HG02571 (cell line): Measurements from ENCODE around the gene TRAPPC10.

Experiments
- ATAC-seq: cut with Tn5 transposase; IDR thresholded peaks from one replicate; pipeline ENCODE4 v1.9.1; 2021; ENCODE audit warnings: mild to moderate bottlenecking, moderate library complexity; ENCODE audit not compliant: unreplicated experiment

The TRAPPC10 gene

GRCh38 chr21:43982489-43983078 is 29.5 kb upstream of the TRAPPC10 start:
- no peak for ATAC-seq

DNA sequence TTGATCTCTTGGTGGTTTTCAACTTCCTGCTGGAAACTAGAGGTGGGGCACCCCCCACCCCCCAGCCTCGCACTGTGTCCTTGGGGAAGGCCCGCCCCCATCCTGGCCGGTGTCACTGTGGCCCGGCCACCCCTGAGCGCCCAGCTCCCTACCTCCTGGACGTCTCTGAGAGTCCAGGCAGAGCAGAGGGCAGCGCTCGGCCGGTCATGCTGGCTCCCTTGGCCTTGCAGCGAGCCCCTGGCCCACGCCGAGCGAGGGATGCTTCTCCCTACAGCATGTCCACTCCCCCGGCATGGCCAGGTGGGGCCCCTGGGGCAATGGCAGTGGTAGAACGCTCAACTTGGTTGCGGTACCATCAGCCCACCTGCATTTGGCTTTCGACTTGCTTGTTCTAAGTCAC is 28.7 kb upstream of the TRAPPC10 start:
- no peak for ATAC-seq

DNA sequence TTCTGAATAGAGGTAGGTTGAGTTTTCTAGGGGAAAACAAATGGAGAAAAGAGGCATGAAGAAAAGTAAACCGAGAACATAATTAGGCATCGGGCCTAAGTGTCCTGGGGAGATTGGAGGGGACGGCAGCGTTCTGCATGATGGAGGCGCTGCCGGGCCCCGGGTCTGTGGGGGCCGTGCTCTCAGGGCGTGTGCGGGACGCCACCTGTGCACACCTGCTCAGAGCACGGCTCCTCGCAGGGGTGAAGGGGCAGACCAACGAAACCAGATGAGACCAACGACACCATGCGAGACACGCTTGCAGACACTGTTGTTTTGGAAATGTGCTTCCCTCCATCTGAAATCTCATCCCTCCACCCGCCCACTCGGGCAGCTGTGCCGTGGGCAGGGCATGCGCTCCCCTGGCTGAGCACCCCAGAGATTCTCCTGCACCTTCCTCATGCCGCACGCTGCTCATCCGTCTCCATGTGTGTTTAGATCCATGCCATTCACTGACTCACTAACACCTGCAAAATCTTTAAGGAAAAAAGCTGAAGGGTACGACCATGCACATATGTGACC is 28.2 kb upstream of the TRAPPC10 start:
- no peak for ATAC-seq

DNA sequence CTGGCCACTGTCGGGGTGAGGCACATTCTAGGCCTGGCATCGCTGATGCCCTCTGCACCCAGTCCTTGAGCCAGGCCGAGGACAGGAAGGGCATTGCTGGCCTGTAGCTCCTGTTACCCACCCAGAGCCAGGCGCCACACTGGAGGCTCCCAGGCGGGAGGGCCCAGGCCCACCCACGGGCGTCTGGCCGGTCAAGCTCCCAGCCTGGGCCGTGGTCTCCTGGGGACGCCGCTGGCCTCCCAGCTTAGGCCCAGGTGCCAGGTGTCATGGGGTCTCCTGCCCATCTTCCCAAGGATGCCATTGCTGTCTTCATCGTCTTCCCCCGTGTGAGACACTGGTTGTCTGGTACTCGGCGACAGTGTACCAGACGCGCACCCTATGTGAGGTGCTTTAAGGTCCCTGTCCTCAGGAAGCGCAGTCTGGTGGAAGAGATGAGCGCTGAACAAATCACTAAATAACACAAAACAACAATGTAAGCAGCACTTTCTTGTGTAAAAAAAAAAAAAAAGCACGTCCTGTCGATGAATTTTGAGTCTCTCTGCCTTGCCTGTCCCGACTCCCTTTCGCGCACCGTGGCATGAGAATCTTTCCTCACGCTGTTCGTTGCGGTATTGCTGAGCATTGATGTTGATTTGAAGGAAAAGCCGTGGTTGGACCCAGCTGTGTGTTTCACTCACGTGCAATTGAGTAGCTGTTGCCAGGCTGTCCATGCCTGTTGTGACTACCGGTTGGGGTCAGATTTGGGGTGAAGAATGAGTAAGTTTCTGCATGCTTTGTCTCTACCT is 27.0 kb upstream of the TRAPPC10 start:
- no peak for ATAC-seq

DNA sequence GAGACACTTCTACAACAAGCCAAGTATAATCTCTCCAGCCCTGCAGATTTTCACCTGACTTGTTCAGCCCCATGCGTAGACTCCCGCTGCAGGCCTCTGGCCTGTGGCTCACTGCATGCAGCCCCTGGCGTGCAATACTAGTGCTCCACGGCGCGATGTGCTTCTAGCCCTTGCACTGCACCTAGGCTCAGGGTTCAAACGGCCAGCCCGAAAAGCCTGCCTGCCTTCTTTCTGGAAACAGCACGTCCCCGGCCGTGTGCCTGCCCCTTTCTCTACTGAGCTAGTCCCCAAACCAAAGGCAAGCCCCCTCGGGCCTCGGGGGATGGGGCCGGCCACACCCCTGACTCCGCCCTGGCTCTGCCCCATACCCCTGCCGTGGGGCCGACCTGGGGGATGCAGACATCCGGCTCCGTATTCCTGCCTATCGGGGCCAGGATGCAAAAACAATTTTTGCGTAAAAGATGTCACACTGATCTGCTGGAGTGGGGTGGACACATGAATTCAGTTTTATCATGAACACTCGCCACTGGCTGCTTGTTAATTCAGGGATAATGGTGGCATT is 26.3 kb upstream of the TRAPPC10 start:
- ATAC-seq, result no peak

DNA sequence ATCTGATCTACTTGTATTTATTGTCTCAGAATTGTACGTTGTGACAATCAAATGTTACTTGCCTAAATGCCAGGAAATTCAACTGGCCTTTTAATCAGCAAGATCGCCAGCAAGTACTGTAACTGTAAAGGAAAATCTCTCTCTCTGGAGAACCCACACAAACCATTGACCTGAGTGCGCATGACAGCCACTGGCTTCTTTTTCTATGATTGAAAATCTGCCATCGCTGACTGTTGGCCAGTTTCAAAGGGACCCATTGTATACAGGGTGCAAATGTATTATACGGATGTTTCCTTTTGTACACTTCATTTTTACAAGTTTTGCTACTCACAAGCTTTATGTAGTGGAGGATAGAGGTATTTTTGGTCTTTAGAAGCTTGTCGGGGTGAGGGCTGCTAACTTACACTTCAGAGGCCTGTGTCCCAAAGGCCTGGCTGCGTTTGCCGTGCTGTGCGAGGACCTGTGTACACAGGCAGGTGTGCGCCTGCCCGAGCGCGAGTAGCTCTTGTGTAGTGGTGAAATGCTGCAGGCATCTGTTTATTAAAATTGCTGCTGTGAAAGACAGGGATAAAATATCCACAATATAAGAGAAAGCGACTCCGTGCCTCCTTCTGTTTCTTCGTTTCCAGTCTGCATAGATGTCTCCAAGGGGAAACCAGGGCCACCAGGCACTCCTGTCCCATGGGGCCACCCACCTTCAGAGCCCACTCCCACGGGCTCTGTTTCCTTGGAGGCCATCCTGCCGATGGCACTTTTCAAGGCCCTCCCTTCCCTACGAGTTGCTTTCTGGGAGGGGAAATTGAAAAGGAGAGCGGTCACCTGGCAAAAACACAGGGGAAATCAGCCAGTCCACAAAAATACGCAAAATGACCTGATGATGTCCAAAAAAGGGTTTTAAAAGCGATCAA is 25.3 kb upstream of the TRAPPC10 start:
- no peak for ATAC-seq

GRCh38 chr21:43987509-43987908 is 24.6 kb upstream of the TRAPPC10 start:
- ATAC-seq, result no peak

- no peak for ATAC-seq
Observed at GRCh38 chr21:43988016-43988415, 24.1 kb upstream of the TRAPPC10 start.

DNA sequence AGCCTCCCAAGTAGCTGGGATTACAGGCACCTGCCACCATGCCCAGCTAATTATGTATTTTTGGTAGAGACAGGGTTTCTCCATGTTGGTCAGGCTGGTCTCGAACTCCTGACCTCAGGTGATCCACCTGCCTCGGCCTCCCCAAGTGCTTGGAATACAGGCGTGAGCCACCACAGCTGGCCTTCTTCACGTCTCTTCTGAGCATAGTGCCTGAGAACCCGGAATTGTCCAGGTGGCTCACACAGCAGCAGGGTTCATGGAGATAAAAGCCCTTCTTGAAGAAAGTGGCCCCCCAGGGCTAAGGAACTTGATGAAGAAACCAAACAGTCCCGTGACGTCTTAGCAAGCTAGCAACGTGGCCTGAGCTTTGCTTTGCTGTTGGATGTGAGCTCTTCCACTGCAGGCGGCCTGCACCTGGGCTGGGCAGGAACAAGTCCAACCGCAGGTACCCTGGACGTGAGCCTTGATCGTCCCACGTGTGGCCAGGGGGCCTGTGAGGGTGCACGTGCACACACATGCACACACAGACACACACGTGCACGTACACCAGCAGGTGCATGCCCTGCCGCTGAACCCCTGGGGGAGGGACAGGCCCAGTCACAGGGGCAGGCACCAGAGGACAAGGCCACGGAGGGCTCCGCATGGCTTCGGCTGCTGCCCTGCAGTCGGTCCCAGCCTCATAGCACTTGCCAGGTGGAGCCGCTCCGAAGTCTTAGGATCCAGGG is 23.4 kb upstream of the TRAPPC10 start:
- ATAC-seq, result no peak

- ATAC-seq, result no peak
Observed at GRCh38 chr21:43989401-43989800, 22.7 kb upstream of the TRAPPC10 start.

DNA sequence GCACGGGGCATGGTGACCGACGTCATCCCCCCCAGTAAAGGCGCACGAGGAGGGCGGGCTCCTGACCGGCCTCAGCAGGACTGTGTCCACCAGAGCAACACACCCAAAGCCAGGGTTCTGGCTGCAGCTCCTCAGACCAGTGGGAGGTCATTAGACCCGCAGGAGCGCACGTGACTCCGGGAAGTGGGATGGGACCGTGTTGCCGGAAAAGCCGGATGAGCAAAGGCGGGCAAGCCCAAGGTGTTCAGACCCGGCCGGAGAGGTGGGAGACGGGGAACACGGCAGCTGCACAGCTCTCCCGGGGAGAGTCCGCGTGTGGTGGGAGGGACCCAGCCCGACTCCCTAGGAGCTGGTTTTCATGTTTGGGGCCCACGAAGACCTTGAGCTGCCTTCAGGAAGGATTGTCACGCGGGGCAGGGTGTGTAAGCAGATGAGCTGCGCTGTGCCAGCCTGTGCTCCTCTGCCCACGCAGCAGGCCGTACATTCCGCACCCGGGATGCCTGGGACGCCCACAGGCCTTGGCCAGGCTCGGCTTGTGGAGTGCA is 20.6 kb upstream of the TRAPPC10 start:
- no peak for ATAC-seq

DNA sequence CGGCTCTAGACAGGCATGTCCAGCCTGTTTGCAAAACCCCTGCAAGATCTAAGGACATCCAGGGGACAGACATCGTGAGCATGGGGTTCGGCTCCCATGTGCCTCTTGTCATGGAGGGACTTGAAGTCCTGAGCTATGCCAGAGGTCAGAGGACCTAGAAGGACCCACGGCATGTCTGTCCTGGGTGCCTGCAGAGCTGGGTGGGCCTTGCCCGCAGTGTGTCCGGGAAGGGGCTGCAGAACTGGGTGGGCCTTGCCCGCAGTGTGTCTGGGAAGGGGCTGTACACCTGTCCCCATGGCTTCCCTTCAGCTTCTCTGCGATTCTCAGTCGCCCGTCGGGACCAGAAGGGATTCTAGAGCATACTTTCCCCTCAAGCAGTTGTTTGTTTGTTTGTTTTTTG is 20.0 kb upstream of the TRAPPC10 start:
- no peak for ATAC-seq

- ATAC-seq, result no peak
Observed at GRCh38 chr21:43993420-43993934, 18.6 kb upstream of the TRAPPC10 start.

DNA sequence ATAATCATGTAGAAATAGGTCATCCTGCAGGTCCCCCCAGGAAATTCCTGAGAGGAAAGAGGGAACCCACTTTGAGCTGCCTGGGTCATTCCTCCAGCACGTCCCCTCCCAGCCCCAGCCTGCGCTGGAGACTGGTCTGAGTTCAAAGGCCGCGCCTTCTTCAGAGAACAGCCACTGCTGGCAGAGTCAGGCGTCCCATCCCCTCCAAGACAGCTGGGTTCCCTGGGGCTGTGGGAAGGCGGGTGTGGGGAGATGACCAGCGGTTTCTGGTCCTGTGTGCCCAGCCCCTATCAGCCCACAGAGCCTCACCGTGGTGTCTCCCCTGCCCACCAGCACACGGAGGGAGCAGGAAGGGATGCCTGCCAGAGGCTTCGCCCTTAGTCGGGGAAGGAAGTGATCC is 18.0 kb upstream of the TRAPPC10 start:
- no peak for ATAC-seq

DNA sequence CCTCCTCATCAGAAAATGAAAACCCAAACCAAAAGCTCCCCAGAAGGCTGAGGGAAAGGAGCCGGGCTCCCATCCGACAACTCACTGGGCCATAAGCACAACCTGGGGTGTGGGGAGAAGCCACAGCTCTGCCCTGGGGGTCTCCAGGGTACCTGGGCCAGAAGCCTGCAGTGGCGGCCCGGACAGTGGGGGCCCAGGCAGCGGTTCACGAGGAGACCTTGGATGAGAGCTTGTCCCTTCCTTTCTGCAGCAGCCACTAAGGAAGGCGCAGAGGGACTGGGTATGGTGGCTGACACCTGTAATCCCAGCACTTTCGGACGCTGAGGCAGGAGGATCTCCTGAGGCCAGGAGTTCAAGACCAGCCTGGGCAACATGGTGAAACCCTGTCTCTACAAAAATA is 17.5 kb upstream of the TRAPPC10 start:
- ATAC-seq, result no peak

DNA sequence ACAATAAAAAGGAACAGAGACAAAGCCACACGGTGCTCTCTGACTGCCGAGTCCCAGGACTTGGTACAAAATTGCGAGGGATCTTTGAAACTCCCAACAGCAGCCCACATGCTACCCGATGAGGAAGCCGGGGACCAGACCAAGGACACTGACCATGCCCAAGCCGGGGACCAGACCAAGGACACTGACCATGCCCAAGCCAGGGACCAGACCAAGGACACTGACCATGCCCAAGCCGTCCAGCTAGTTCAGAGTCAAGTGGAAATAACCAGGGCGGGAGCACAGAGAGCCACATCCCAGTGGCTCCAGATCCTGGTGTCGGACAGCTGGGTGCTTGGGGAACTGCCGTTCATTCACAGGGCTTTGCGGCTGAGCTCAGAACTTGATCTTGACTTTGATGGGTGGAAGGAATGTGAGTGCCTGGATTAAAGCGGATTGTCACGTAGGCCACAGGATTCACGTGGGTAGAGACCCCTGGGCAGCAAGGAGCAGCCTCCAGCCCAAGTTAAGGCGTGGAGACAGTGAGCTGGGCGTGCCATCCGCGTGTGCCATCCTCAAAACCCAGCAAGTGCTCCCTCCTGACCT is 16.5 kb upstream of the TRAPPC10 start:
- no peak for ATAC-seq

GRCh38 chr21:43997766-43998742 is 14.1 kb upstream of the TRAPPC10 start:
- ATAC-seq, result no peak

DNA sequence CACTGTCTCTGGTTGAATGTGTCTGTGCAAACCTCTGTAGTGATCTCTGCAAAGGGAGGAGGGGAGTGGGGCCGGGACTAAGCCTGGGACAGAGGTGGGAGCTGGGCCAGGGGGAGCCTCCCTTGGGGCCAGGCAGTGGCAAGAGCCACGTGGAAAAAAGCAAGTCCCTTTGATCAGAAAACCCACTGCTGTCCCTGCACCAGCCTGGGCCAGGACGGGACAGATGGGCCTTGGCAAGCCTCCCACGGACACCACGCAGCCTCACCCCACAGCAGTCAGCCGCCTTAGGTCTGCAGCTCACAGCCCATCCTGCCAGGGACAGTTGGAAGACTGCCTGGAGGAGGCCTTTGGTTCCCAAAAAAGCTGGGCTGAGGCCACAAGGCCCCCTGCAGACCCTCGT is 11.7 kb upstream of the TRAPPC10 start:
- no peak for ATAC-seq
